WTC11 (cell line): ENCODE results near the gene LINC00237. TPM values are rescaled to one million over a fixed set of nuclear protein-coding genes. Genes with fewer than 3 reads are reported as not detected.
A peak's percentile ranks its signal among the peaks of the same experiment; 100 is the strongest.

ENCODE experiments used
- ATAC-seq: fragments of 200-7000 bp; cut with Tn5 transposase; 2 replicates; pipeline ENCODE4 v1.10.0; 2021; ENCODE audit warnings: mild to moderate bottlenecking, moderate library complexity
- CTCF ChIA-PET: fragments of 300-600 bp; sonication (Branson Sonifier 250); formaldehyde crosslinking; loops from one replicate; lab custom pipeline; 2021; ENCODE audit warnings: antibody characterized with exemption; lab: Charles Lee
- POLR2A ChIA-PET: fragments of 350-600 bp; sonication (Branson Sonifier 250); formaldehyde crosslinking; loops from one replicate; lab custom pipeline; 2021; ENCODE audit warnings: antibody characterized with exemption; lab: Charles Lee
- DNase-seq: peaks from one replicate; pipeline ENCODE4 v3.0.0; 2021; ENCODE audit warnings: low spot score
- H3K27ac Mint-ChIP-seq: 2 replicates; pipeline ENCODE4 v1.8.0; 2021; ENCODE audit warnings: mixed read lengths
- H3K27me3 Mint-ChIP-seq: 2 replicates; pipeline ENCODE4 v1.8.0; 2021; ENCODE audit warnings: low read depth, mild to moderate bottlenecking, moderate library complexity, mixed read lengths
- H3K36me3 Mint-ChIP-seq: 2 replicates; pipeline ENCODE4 v1.8.0; 2021; ENCODE audit warnings: mixed read lengths
- H3K4me1 Mint-ChIP-seq: 2 replicates; pipeline ENCODE4 v1.8.0; 2022; ENCODE audit warnings: mixed read lengths
- H3K4me3 Mint-ChIP-seq: 2 replicates; pipeline ENCODE4 v1.8.0; 2021; ENCODE audit warnings: mild to moderate bottlenecking, moderate library complexity, mixed read lengths
- H3K9me3 Mint-ChIP-seq: 2 replicates; pipeline ENCODE4 v1.8.0; 2021; ENCODE audit warnings: mixed read lengths
- ATF3 ChIP-seq: sonication (generic); formaldehyde crosslinking; conservative IDR thresholded peaks from 2 replicates; pipeline ENCODE4 v1.8.1; 2022; ENCODE audit warnings: mild to moderate bottlenecking, missing genetic modification reagents
- E2F5 ChIP-seq: sonication (generic); formaldehyde crosslinking; IDR thresholded peaks from 2 replicates; pipeline ENCODE4 v1.8.1; 2022; ENCODE audit warnings: mild to moderate bottlenecking, moderate library complexity, missing genetic modification reagents
- EMX1 ChIP-seq: fragments of 250-450 bp; sonication (Bioruptor Pico); IDR thresholded peaks from 2 replicates; pipeline ENCODE4 v1.8.0; 2021; ENCODE audit warnings: mild to moderate bottlenecking
- ESRRA ChIP-seq: sonication (generic); formaldehyde crosslinking; IDR thresholded peaks from 2 replicates; pipeline ENCODE4 v1.8.1; 2022; ENCODE audit warnings: mild to moderate bottlenecking, missing genetic modification reagents, borderline replicate concordance
- FOXK1 ChIP-seq: sonication (generic); formaldehyde crosslinking; IDR thresholded peaks from 2 replicates; pipeline ENCODE4 v1.8.0; 2022; ENCODE audit warnings: mild to moderate bottlenecking, moderate library complexity, missing genetic modification reagents
- FOXP1 ChIP-seq: sonication (generic); formaldehyde crosslinking; IDR thresholded peaks from 2 replicates; pipeline ENCODE4 v1.8.0; 2022; ENCODE audit warnings: missing genetic modification reagents, mild to moderate bottlenecking, moderate library complexity, borderline replicate concordance
- FOXP4 ChIP-seq: sonication (generic); formaldehyde crosslinking; IDR thresholded peaks from 2 replicates; pipeline ENCODE4 v1.8.0; 2022; ENCODE audit warnings: mild to moderate bottlenecking, missing genetic modification reagents
- GABPB1 ChIP-seq: sonication (generic); formaldehyde crosslinking; IDR thresholded peaks from 2 replicates; pipeline ENCODE4 v1.8.1; 2023; ENCODE audit warnings: mild to moderate bottlenecking, missing genetic modification reagents
- HMGA2 ChIP-seq: fragments of 250-450 bp; sonication (Bioruptor Pico); IDR thresholded peaks from 2 replicates; pipeline ENCODE4 v1.4.0; 2021; ENCODE audit warnings: mild to moderate bottlenecking, moderate library complexity
- IRF2 ChIP-seq: sonication (generic); formaldehyde crosslinking; IDR thresholded peaks from 2 replicates; pipeline ENCODE4 v1.8.0; 2022; ENCODE audit warnings: low read depth, missing genetic modification reagents, borderline replicate concordance
- KAT7 ChIP-seq: sonication (generic); formaldehyde crosslinking; IDR thresholded peaks from 2 replicates; pipeline ENCODE4 v1.8.1; 2023; ENCODE audit warnings: missing genetic modification reagents, mild to moderate bottlenecking, borderline replicate concordance
- NR3C1 ChIP-seq: sonication (generic); formaldehyde crosslinking; conservative IDR thresholded peaks from 2 replicates; pipeline ENCODE4 v1.8.1; 2023; ENCODE audit warnings: low read depth, mild to moderate bottlenecking, missing genetic modification reagents
- SP1 ChIP-seq: sonication (generic); formaldehyde crosslinking; conservative IDR thresholded peaks from 2 replicates; pipeline ENCODE4 v1.8.1; 2022; ENCODE audit warnings: missing genetic modification reagents
- ZBTB43 ChIP-seq: sonication (generic); formaldehyde crosslinking; IDR thresholded peaks from 2 replicates; pipeline ENCODE4 v1.8.1; 2023; ENCODE audit warnings: mild to moderate bottlenecking, missing genetic modification reagents
- ZNF219 ChIP-seq: sonication (generic); formaldehyde crosslinking; IDR thresholded peaks from 2 replicates; pipeline ENCODE4 v1.8.0; 2023; ENCODE audit warnings: missing genetic modification reagents, mild to moderate bottlenecking, borderline replicate concordance
- ZNF263 ChIP-seq: sonication (generic); formaldehyde crosslinking; IDR thresholded peaks from 2 replicates; pipeline ENCODE4 v1.8.1; 2022; ENCODE audit warnings: low read depth, mild to moderate bottlenecking, moderate library complexity, missing genetic modification reagents
- total RNA-seq: library from RNA; stranded (reverse); gene quantifications from 3 replicates; pipeline ENCODE4 v1.2.3, GENCODE V29; 2021
- TF ChIP-seq, protein P1 (sequence below): sonication (generic); formaldehyde crosslinking; IDR thresholded peaks from 2 replicates; pipeline ENCODE4 v1.8.1; 2023; ENCODE audit warnings: mild to moderate bottlenecking, missing genetic modification reagents, moderate library complexity
- TF ChIP-seq, protein P2 (sequence below): fragments of 200-600 bp; IDR thresholded peaks from 2 replicates; pipeline ENCODE4 v1.8.0; 2022; ENCODE audit warnings: antibody characterized with exemption
- TF ChIP-seq, protein P3 (sequence below): sonication (generic); formaldehyde crosslinking; IDR thresholded peaks from 2 replicates; pipeline ENCODE4 v1.8.0; 2023; ENCODE audit warnings: missing genetic modification reagents, mild to moderate bottlenecking, borderline replicate concordance

LINC00237 gene
- total RNA-seq, 1 experiment from 2014 or later, result 3.1 TPM

DNA sequence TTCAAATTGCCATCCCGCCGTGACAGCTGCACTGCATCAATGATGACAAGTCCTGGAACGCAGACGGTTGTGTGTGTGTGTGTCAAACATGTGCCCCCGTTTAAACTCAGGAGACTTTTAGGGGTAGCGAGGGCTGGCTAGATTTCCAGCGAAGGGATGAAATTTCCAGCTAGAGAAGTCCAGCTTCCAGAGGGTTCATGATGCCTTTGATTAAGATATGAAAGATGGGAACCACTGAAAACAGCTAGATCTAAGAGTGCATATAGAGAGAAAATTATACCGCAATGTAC, 20.4 kb upstream of the LINC00237 start (continued):
- TF ChIP-seq NR3C1 (CRISPR knock-in tag) (no peak), EMX1 (CRISPR knock-in tag) (no peak), ZNF263 (CRISPR knock-in tag) (no peak), IRF2 (CRISPR knock-in tag) (no peak)
- TF ChIP-seq, protein P1, sequence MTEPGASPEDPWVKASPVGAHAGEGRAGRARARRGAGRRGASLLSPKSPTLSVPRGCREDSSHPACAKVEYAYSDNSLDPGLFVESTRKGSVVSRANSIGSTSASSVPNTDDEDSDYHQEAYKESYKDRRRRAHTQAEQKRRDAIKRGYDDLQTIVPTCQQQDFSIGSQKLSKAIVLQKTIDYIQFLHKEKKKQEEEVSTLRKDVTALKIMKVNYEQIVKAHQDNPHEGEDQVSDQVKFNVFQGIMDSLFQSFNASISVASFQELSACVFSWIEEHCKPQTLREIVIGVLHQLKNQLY (CRISPR knock-in tag), result no peak

GRCh38 chr20:21125849-21126580, 19.9 kb upstream of the LINC00237 start, which contains the start of gene KIZ:
Gene KIZ (plus strand): TSS chr20:21126082. CDS start chr20:21126116, 34 bp downstream.
- POLR2A ChIA-PET, result interaction anchor here (0.6 to 1.7 kb wide), 8 partner anchors 9 to 216 kb away, joined by 3 to 9 read pairs (median 4); partner anchors contain the start of gene XRN2

More at GRCh38 chr20:21125849-21126580, 19.9 kb upstream of the LINC00237 start, which contains the start of gene KIZ:
- no peak for TF ChIP-seq ATF3 (CRISPR knock-in tag)
- TF ChIP-seq FOXK1 (CRISPR knock-in tag), result peak; percentile 100
- TF ChIP-seq FOXP4 (CRISPR knock-in tag), result peak; percentile 92
- peak; percentile 32; the same call in 1 of the 2 replicates for TF ChIP-seq ESRRA (CRISPR knock-in tag)
- 0 out of 2 replicates have a peak, but pooled peaks have one; percentile 43 for TF ChIP-seq ZNF263 (CRISPR knock-in tag)
- peak; percentile 57; the same call in 1 of the 2 replicates for TF ChIP-seq FOXP1 (CRISPR knock-in tag)
- no peak for TF ChIP-seq ZNF219 (CRISPR knock-in tag)
- TF ChIP-seq, protein P2, sequence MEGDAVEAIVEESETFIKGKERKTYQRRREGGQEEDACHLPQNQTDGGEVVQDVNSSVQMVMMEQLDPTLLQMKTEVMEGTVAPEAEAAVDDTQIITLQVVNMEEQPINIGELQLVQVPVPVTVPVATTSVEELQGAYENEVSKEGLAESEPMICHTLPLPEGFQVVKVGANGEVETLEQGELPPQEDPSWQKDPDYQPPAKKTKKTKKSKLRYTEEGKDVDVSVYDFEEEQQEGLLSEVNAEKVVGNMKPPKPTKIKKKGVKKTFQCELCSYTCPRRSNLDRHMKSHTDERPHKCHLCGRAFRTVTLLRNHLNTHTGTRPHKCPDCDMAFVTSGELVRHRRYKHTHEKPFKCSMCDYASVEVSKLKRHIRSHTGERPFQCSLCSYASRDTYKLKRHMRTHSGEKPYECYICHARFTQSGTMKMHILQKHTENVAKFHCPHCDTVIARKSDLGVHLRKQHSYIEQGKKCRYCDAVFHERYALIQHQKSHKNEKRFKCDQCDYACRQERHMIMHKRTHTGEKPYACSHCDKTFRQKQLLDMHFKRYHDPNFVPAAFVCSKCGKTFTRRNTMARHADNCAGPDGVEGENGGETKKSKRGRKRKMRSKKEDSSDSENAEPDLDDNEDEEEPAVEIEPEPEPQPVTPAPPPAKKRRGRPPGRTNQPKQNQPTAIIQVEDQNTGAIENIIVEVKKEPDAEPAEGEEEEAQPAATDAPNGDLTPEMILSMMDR, result no peak
- peak; percentile 95 for TF ChIP-seq SP1 (CRISPR knock-in tag)
- 0 out of 2 replicates have a peak, but pooled peaks have one; percentile 74 for TF ChIP-seq E2F5
- TF ChIP-seq, protein P3, sequence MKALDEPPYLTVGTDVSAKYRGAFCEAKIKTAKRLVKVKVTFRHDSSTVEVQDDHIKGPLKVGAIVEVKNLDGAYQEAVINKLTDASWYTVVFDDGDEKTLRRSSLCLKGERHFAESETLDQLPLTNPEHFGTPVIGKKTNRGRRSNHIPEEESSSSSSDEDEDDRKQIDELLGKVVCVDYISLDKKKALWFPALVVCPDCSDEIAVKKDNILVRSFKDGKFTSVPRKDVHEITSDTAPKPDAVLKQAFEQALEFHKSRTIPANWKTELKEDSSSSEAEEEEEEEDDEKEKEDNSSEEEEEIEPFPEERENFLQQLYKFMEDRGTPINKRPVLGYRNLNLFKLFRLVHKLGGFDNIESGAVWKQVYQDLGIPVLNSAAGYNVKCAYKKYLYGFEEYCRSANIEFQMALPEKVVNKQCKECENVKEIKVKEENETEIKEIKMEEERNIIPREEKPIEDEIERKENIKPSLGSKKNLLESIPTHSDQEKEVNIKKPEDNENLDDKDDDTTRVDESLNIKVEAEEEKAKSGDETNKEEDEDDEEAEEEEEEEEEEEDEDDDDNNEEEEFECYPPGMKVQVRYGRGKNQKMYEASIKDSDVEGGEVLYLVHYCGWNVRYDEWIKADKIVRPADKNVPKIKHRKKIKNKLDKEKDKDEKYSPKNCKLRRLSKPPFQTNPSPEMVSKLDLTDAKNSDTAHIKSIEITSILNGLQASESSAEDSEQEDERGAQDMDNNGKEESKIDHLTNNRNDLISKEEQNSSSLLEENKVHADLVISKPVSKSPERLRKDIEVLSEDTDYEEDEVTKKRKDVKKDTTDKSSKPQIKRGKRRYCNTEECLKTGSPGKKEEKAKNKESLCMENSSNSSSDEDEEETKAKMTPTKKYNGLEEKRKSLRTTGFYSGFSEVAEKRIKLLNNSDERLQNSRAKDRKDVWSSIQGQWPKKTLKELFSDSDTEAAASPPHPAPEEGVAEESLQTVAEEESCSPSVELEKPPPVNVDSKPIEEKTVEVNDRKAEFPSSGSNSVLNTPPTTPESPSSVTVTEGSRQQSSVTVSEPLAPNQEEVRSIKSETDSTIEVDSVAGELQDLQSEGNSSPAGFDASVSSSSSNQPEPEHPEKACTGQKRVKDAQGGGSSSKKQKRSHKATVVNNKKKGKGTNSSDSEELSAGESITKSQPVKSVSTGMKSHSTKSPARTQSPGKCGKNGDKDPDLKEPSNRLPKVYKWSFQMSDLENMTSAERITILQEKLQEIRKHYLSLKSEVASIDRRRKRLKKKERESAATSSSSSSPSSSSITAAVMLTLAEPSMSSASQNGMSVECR, result peak; percentile 57; the same call in 1 of the 2 replicates
- peak; percentile 71; the same call in 1 of the 2 replicates for TF ChIP-seq KAT7
- peak; percentile 80 for TF ChIP-seq GABPB1
- TF ChIP-seq ZBTB43 (CRISPR knock-in tag), result 0 out of 2 replicates have a peak, but pooled peaks have one; percentile 48
- TF ChIP-seq HMGA2 (CRISPR knock-in tag), result no peak
- Mint-ChIP-seq H3K4me1 (peaks cover 45% of the 10 kb centered on the region), H3K4me3 (peak within 1 kb of the TSS; percentile 95), H3K9me3 (peaks cover under 1% of the 10 kb centered on the region; the same call in 1 of the 2 replicates), H3K27ac (peak within 1 kb of the TSS; percentile 99), H3K36me3 (no peaks in the 10 kb centered on the region), H3K27me3 (peaks cover 2% of the 10 kb centered on the region)
- CTCF ChIA-PET, result interaction anchor here (0.6 to 2.6 kb wide), 14 partner anchors 8 to 404 kb away, joined by 3 to 22 read pairs (median 4); no protein-coding TSS in a partner anchor
- DNase-seq, result peak; percentile 98
- peak; percentile 94 for ATAC-seq
